NCI-H146 (cell line): ENCODE data around the gene CZIB.
"Not testable (repeated sequence)": the region's sequence is repeated elsewhere in the genome, so short reads cannot be mapped to it uniquely, and the experiment has no call there.

Experiments used
- DNase-seq: peaks from one replicate; lab custom pipeline; 2025; lab: John Stamatoyannopoulos, UW

Gene CZIB

GRCh38 chr1:53188099-53188498, 32.3 kb downstream of the CZIB start:
- no peak for DNase-seq

GRCh38 chr1:53187401-53187800, 33.0 kb downstream of the CZIB start:
- no peak for DNase-seq

- no peak for DNase-seq
Observed at GRCh38 chr1:53186533-53186932, 33.9 kb downstream of the CZIB start.

- DNase-seq: not testable (repeated sequence)
Observed at GRCh38 chr1:53185955-53186297, 34.5 kb downstream of the CZIB start.

GRCh38 chr1:53183095-53183990, 37.1 kb downstream of the CZIB start:
- DNase-seq: no peak

GRCh38 chr1:53182716-53183094, 37.7 kb downstream of the CZIB start:
- no peak for DNase-seq

GRCh38 chr1:53182111-53182593, 38.3 kb downstream of the CZIB start:
- DNase-seq: peak; percentile 67

GRCh38 chr1:53180951-53181350, 39.5 kb downstream of the CZIB start:
- no peak for DNase-seq

- no peak for DNase-seq
Observed at GRCh38 chr1:53180226-53180625, 40.2 kb downstream of the CZIB start.

- peak; percentile 24 for DNase-seq
Observed at GRCh38 chr1:53176452-53177208, 43.8 kb downstream of the CZIB start.

- no peak for DNase-seq
Observed at GRCh38 chr1:53174971-53175913, 45.2 kb downstream of the CZIB start.

GRCh38 chr1:53172426-53173128, 47.9 kb downstream of the CZIB start:
- peak; percentile 54 for DNase-seq

GRCh38 chr1:53166912-53167311, 53.5 kb downstream of the CZIB start:
- DNase-seq: no peak

GRCh38 chr1:53166366-53166765, 54.1 kb downstream of the CZIB start:
- DNase-seq: no peak

- no peak for DNase-seq
Observed at GRCh38 chr1:53165408-53165961, 54.9 kb downstream of the CZIB start.
